Uterus (tissue), 2 donors: ENCODE measurements around the gene GGT5.

Source experiments
- POLR2A ChIP-seq, 2 donors: fragments of 450-650 bp; IDR thresholded peaks; one replicate each; pipeline ENCODE4 v1.6.1; 2016; ENCODE audit warnings: antibody characterized with exemption in 2 of 2, mild to moderate bottlenecking in 1 of 2, moderate library complexity in 1 of 2
- TF ChIP-seq, protein P1 (sequence below), 4 experiments: fragments of 200-600 bp in 2 of 4; fragments of 450-650 bp in 2 of 4; sonication (generic) in 2 of 4; IDR thresholded peaks; one replicate each; pipeline ENCODE4 v1.5.1; 2016 to 2019; ENCODE audit warnings: antibody characterized with exemption in 4 of 4, mild to moderate bottlenecking in 2 of 4, moderate library complexity in 1 of 4

DNA sequence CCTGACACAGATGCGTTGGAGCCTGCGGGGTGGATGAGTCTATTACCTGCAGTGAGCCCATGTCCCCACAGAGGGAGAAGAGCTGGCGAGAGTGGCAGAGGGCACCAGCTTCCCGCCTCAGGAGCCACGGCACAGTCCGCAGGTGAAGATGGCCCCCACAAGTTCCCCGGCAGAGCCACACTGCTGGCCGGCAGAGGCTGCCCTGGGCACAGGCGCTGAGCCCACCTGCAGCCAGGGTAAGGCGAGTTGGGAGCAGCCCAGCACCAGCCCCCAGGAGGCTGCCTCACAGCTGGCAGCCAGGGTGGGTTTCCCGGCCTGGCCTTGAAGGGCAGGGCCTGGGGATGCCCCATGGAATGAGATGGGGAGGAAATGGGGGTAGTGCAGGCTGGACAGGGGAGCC lies 68.8 kb downstream of the GGT5 start:
- TF ChIP-seq, protein P1, sequence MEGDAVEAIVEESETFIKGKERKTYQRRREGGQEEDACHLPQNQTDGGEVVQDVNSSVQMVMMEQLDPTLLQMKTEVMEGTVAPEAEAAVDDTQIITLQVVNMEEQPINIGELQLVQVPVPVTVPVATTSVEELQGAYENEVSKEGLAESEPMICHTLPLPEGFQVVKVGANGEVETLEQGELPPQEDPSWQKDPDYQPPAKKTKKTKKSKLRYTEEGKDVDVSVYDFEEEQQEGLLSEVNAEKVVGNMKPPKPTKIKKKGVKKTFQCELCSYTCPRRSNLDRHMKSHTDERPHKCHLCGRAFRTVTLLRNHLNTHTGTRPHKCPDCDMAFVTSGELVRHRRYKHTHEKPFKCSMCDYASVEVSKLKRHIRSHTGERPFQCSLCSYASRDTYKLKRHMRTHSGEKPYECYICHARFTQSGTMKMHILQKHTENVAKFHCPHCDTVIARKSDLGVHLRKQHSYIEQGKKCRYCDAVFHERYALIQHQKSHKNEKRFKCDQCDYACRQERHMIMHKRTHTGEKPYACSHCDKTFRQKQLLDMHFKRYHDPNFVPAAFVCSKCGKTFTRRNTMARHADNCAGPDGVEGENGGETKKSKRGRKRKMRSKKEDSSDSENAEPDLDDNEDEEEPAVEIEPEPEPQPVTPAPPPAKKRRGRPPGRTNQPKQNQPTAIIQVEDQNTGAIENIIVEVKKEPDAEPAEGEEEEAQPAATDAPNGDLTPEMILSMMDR (IDR thresholded peaks at IDR 0.05): no peak
- TF ChIP-seq POLR2A (IDR thresholded peaks at IDR 0.05): no peak
